HG02970 (cell line): ENCODE data around the gene TMEM236.
"Not testable (repeated sequence)": the region's sequence is repeated elsewhere in the genome, so short reads cannot be mapped to it uniquely, and the experiment has no call there.

Experiments
- ATAC-seq: cut with Tn5 transposase; IDR thresholded peaks from one replicate; pipeline ENCODE4 v1.9.1; 2021; ENCODE audit warnings: mild to moderate bottlenecking, moderate library complexity, moderate number of reproducible peaks; ENCODE audit not compliant: unreplicated experiment, low FRiP score

Gene TMEM236, protein sequence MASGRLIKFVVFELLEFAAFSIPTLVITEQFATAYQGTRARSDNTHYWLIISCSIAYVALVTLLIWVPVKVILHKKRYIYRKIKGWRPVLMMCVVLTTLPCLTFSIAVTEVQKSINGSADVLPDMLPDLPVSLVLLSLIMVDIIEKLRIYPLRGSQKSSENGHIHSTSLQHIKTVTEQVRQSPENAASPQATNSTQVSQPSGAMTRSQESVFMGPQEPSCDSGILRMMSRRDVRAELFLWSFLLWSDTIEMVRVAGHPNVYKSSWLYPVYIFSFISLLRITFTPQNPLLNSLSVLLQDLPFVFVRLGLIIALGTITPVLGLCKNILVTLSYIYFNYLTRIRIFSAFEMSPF

GRCh38 chr10:17751781-17752445 lies at the start of gene TMEM236:
Gene TMEM236 (plus strand): TSS chr10:17752201. CDS start chr10:17752296, 95 bp downstream.
- no peak for ATAC-seq

GRCh38 chr10:17703706-17704105 lies 48.3 kb upstream of the TMEM236 start:
- ATAC-seq = no peak

DNA sequence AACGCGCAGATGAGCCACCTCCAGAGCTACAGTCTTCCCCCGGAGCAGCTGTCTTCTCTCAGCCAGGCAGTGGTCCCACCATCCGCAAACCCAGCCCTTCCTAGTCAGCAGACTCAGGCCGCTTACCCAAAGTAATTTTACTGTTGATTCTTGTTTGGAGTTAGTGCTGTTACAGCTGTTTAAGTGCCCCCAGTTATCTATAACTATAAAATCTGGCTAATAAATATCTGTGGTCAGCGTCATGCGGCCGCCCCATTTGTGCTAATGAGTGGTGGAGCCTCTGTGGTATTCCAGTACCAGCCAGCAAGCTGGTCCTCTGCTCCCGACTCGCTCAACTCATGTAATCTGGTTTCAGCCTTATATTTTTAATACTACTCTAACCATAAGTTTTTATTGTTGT lies 43.2 kb upstream of the TMEM236 start:
- no peak for ATAC-seq

DNA sequence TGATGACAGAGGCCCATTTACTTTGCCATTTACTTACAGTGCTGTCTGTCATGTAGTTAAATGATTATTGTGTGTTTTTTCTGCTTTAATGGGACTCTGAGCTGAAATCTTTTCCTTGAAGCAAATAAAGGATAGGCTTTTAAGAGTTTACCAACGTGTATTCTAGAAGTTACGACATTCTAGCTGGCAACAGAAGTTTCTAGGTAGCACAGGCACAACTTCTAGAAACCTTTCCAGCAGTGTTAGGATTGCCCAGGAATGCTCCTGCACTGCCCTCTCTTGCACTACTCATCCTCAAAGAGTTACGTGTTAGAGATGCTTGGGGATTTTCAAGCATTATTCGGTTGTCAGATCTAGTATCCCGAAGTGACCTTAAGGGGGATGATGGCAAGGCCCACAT lies 42.5 kb upstream of the TMEM236 start:
- ATAC-seq = no peak

DNA sequence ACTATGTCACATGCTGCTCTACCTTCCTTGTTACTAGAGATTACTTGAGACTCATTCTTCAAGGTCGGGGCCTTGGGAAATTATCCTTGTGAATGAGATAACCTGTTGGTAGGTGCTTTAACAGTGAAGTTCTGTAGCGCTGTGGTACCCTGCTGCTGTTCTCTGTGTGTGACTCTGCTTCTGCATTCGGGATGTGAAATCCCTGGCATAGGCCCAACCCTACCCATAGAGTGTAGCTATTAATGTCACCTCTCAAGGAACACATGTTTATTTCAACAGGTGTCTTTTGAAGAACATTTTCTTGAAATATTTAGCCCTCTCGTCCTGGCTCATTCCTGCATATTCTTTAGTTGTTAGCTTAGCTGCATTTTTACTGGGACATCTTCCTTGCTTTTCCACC lies 41.8 kb upstream of the TMEM236 start:
- no peak for ATAC-seq

DNA sequence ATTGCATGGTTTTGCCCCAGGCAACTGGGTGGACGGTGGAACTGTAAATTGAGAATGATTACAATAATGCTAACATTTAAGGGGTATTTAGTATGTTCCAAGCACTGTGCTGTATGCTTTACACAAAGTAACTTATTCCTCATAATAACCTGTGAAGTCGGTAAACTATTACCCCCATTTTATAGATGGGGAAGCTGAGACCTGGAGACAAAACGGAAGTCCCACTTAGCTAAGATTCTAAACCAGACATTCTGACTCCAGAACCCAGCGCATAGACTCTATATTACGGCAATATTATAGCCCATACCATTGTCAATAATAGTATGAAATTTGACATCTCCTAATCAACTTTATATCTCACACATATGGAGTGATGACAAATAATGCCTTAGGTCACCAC lies 39.9 kb upstream of the TMEM236 start:
- ATAC-seq = no peak

GRCh38 chr10:17712717-17713471 lies 39.1 kb upstream of the TMEM236 start:
- no peak for ATAC-seq

DNA sequence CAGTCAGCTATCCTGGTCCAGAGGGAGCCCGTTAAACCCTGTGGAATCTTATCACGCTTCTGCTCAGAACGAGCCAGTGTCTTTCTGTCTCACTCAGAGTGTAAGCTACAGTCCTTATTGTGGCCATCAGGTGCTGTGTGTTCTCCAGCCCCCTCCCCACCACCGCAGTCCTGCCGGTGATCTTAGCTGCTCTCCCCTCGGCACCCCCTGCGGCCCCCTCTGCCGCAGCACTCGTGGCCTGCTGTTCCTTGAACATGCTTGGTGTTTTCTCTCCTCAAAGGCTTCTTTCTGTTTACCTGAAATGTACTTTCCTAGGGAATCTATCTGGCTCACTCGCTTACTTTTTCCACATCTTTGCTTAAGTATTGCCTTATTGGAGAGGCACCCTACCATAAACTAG lies 38.2 kb upstream of the TMEM236 start:
- no peak for ATAC-seq

- no peak for ATAC-seq
These were observed 35.8 kb upstream of the TMEM236 start for GRCh38 chr10:17716161-17716560.

- not testable (repeated sequence) for ATAC-seq
These were observed 29.5 kb upstream of the TMEM236 start for GRCh38 chr10:17722317-17723014.

GRCh38 chr10:17725703-17726102 lies 26.3 kb upstream of the TMEM236 start:
- no peak for ATAC-seq

- ATAC-seq = no peak
These were observed 22.4 kb upstream of the TMEM236 start for GRCh38 chr10:17729630-17730029.

DNA sequence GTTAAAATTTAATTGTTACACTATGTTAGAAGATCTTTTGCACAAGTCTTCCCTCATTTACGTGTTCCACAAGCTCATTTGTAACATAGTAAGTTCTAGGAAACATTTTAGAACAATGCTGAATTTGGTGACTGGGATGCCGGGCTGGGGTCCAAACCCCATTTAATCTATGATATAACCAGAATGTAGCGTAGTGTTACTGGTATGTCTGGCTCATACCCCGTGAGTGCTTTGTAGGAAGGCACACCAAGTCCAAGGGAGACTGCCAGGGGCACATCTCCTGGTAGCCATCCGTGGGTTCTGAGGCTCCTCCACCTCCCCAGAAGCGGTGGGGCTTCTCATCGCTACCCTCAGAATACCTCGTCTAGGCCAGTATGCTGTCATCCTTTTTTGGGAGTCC lies 21.3 kb upstream of the TMEM236 start:
- ATAC-seq = no peak

- ATAC-seq = no peak
These were observed 20.5 kb upstream of the TMEM236 start for GRCh38 chr10:17731331-17732020.

GRCh38 chr10:17733620-17734019 lies 18.4 kb upstream of the TMEM236 start:
- ATAC-seq = no peak

GRCh38 chr10:17734432-17735080 lies 17.4 kb upstream of the TMEM236 start:
- ATAC-seq = no peak

GRCh38 chr10:17735166-17735941 lies 16.6 kb upstream of the TMEM236 start:
- no peak for ATAC-seq

DNA sequence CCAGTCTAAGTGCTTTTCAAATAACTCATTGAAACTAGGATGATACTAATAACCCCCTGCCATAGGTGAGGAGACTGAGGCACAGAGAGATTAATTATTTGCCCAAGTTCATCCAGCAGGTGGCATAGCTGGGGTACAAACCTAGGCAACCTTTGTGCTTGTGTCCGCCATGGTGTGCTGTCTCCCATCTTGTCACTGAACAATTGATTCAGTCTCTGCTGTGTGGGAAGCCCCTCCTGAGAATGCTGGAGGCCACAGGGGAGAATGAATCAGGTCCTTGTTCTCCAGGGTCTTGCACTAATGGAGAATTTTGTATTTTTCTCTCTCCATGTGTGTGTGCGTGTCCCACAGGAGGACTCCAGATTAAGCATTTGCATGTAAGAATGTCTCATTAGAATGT lies 15.8 kb upstream of the TMEM236 start:
- ATAC-seq = no peak
